GM19468 (cell line): ENCODE results near the gene ABLIM2.
"Not testable (repeated sequence)": the region's sequence is repeated elsewhere in the genome, so short reads cannot be mapped to it uniquely, and the experiment has no call there.

Source experiments
- ATAC-seq: cut with Tn5 transposase; IDR thresholded peaks from one replicate; pipeline ENCODE4 v1.9.1; 2021; ENCODE audit warnings: mild to moderate bottlenecking, moderate library complexity, moderate number of reproducible peaks; ENCODE audit not compliant: unreplicated experiment; ENCODE audit errors: extremely low read depth

Gene ABLIM2

DNA sequence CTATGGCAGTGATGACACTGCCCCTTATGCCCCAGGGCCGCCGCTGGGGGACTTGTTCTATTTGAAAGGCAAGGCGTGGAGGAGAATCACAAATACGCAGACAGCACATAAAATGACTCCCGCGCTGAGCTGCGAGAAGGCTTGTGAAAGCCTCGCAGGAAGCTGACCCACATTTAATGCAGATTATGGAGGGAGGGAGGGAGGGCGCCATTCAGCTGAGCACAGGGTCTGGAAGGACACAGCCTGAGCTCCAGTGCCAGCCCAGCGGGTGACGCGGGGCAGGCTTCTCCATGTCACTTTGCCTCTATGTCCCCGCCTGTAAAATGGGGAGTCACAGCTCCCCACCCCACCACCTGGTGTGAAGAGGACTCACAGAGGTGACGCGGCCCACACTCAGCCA is 14.3 kb downstream of the ABLIM2 start:
- ATAC-seq, result no peak

GRCh38 chr4:8143392-8144140 is 15.0 kb downstream of the ABLIM2 start:
- no peak for ATAC-seq

DNA sequence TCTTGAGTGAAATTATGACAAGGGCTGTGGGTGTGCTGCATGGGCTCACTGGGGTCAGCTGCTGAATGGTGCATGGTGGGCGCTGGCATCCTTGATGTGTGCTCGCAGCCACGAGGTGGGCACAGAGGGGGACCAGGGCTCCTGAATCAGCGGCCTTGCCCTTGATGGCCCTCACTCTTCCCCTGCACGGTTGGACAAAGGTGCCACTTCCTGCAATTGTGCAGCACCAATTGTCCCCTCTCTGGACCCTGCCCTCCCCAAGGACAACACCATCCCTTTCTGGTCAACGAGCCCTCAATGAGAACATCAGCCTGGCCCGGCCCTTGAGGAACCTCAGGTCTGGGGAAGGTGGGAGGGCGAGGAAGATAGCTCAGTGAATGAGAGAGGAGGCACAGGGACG is 16.1 kb downstream of the ABLIM2 start:
- ATAC-seq, result no peak

GRCh38 chr4:8141935-8142334 is 16.7 kb downstream of the ABLIM2 start:
- no peak for ATAC-seq

GRCh38 chr4:8140915-8141314 is 17.7 kb downstream of the ABLIM2 start:
- no peak for ATAC-seq

DNA sequence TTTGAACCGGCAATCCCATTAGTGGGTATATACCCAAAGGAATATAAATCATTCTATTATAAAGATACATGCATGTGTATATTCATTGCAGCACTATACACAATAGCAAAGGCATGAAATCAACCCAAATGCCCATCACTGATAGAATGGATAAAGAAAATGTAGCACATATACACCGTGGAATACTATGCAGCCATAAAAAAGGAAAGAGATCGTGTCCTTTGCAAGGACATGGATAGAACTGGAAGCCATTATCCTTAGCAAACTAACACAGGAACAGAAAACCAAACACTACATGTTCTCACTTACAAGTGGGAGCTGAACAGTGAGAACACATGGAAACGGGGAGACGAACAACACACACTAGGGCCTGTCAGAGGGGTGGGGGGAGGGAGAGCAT is 18.9 kb downstream of the ABLIM2 start:
- ATAC-seq, result not testable (repeated sequence)

GRCh38 chr4:8136972-8137710 is 21.5 kb downstream of the ABLIM2 start:
- ATAC-seq, result no peak

- ATAC-seq, result no peak
These were observed 22.1 kb downstream of the ABLIM2 start for GRCh38 chr4:8136529-8136928.

GRCh38 chr4:8135666-8136065 is 22.9 kb downstream of the ABLIM2 start:
- ATAC-seq, result no peak

- no peak for ATAC-seq
These were observed 24.6 kb downstream of the ABLIM2 start for GRCh38 chr4:8133897-8134563.

- no peak for ATAC-seq
These were observed 25.5 kb downstream of the ABLIM2 start for GRCh38 chr4:8132947-8133705.

DNA sequence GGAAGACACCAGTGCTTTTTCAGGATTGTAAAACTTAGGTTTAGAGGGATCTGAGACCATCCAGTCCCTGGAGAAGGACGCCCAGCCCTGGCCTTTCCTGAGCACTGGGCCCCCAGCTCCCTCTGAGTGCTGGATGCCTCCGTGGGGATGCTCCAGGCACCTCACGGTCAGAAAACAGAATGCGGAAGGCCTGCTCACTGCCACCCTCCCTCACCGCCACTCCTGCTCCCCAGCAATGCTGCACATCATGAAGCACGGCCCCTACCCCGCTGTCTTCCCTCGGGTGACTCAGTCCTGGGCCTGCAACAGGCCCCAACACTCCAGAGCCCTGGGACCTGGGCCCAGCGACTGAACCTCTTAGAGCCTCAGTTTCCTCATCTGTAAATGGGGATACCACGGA is 26.2 kb downstream of the ABLIM2 start:
- ATAC-seq, result no peak

GRCh38 chr4:8131826-8132225 is 26.8 kb downstream of the ABLIM2 start:
- no peak for ATAC-seq

GRCh38 chr4:8131210-8131609 is 27.4 kb downstream of the ABLIM2 start:
- ATAC-seq, result no peak

- ATAC-seq, result no peak
These were observed 28.1 kb downstream of the ABLIM2 start for GRCh38 chr4:8130346-8131066.

DNA sequence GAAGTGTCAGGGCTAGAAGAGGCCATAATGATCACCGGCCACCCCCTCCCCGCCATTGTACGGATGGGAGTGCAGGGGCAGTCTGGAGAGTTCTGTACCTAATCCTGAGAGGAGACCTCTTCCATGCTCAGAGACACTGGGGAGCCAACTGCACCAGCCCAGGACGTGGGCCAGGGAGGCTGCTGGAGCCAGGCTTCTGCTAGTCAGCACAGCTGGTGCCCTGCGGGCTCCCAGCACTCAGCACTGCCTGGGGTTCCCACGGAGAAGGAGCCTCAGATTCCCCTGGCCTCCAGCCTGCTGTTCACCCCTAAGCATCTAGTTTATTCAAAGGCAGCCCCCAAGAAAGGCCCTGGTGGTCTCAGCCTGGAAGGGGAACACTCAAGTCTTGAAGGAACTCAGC is 28.8 kb downstream of the ABLIM2 start:
- ATAC-seq, result no peak

DNA sequence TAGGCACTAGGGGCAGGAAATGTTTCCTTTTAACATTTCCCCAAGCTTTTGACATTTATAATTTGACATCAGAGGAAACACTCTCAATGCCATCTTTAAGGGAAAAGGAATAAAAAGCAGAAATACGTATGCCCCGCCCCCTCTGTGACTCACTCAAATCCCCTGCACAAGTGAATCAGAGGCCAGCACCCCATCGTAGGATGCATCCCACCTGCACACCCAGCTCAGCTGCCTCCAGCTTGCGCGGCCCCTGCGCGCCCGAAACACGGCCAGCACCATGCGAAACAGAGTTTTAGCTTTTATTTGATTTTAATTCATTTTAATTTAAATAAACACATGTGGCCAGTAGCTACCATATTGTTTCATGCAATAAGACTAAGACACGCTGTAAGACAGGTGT is 29.5 kb downstream of the ABLIM2 start:
- no peak for ATAC-seq

- ATAC-seq, result no peak
These were observed 30.3 kb downstream of the ABLIM2 start for GRCh38 chr4:8128100-8128856.
